Trophoblast cell (in vitro differentiated cells and primary cell): ENCODE measurements around the gene RASSF10.
A peak's percentile ranks its signal among the peaks of the same experiment; 100 is the strongest.

Experiments used
- DNase-seq, 2 donors: peaks; one replicate each; pipeline ENCODE4 v3.0.0-alpha.2; 2016
- H2AFZ ChIP-seq: 2 replicates; pipeline ENCODE4 v1.6.1; 2013; ENCODE audit warnings: low read length, moderate library complexity, mild to moderate bottlenecking; ENCODE audit not compliant: insufficient read depth, poor library complexity
- H2AK5ac ChIP-seq: 2 replicates; pipeline ENCODE4 v1.6.1; 2013; ENCODE audit warnings: mild to moderate bottlenecking, low read length
- H2BK120ac ChIP-seq: 2 replicates; pipeline ENCODE4 v1.6.1; 2013; ENCODE audit warnings: low read length, mild to moderate bottlenecking, moderate library complexity; ENCODE audit not compliant: insufficient read depth, poor library complexity
- H2BK12ac ChIP-seq: 2 replicates; pipeline ENCODE4 v1.6.1; 2013; ENCODE audit warnings: mild to moderate bottlenecking, low read length, moderate library complexity
- H2BK5ac ChIP-seq: 2 replicates; pipeline ENCODE4 v1.6.1; 2013; ENCODE audit warnings: low read length, low read depth, moderate library complexity, mild to moderate bottlenecking; ENCODE audit not compliant: poor library complexity
- H3K14ac ChIP-seq: 2 replicates; pipeline ENCODE4 v1.6.1; 2013; ENCODE audit warnings: mild to moderate bottlenecking, low read length
- H3K18ac ChIP-seq: 2 replicates; pipeline ENCODE4 v1.6.1; 2013; ENCODE audit warnings: mild to moderate bottlenecking, low read length
- H3K23ac ChIP-seq: 2 replicates; pipeline ENCODE4 v1.6.1; 2013; ENCODE audit warnings: low read length
- H3K27ac ChIP-seq: 2 replicates; pipeline ENCODE4 v1.5.1; 2013; ENCODE audit warnings: low read depth, mild to moderate bottlenecking, inconsistent platforms, low read length, moderate library complexity
- H3K27me3 ChIP-seq: 2 replicates; pipeline ENCODE4 v1.6.1; 2013; ENCODE audit warnings: inconsistent platforms, mild to moderate bottlenecking, low read length, moderate library complexity; ENCODE audit not compliant: insufficient read depth
- H3K36me3 ChIP-seq, 2 experiments: 1 replicate in 1 of 2; 2 replicates in 1 of 2; pipeline ENCODE4 v1.6.1; 2013; ENCODE audit warnings: low read length in 2 of 2, mild to moderate bottlenecking in 2 of 2, moderate library complexity in 1 of 2; ENCODE audit not compliant: insufficient read depth in 2 of 2, control insufficient read depth in 1 of 2
- H3K4ac ChIP-seq: 2 replicates; pipeline ENCODE4 v1.6.1; 2013; ENCODE audit warnings: low read depth, mild to moderate bottlenecking, low read length, moderate library complexity
- H3K4me1 ChIP-seq, 2 experiments: 1 replicate in 1 of 2; 2 replicates in 1 of 2; pipeline ENCODE4 v1.6.1; 2013; ENCODE audit warnings: low read length in 2 of 2, mild to moderate bottlenecking in 2 of 2, moderate library complexity in 1 of 2; ENCODE audit not compliant: insufficient read depth in 2 of 2, control insufficient read depth in 1 of 2
- H3K4me2 ChIP-seq: 2 replicates; pipeline ENCODE4 v1.6.1; 2013; ENCODE audit warnings: inconsistent platforms, mild to moderate bottlenecking, low read length, moderate library complexity
- H3K4me3 ChIP-seq: 2 replicates; pipeline ENCODE4 v1.5.1; 2013; ENCODE audit warnings: mild to moderate bottlenecking, low read depth, low read length, inconsistent platforms
- H3K79me1 ChIP-seq: one replicate; pipeline ENCODE4 v1.6.1; 2013; ENCODE audit warnings: low read length
- H3K79me2 ChIP-seq: 2 replicates; pipeline ENCODE4 v1.6.1; 2013; ENCODE audit warnings: low read length, mild to moderate bottlenecking; ENCODE audit not compliant: control insufficient read depth, insufficient read depth, poor library complexity
- H3K9ac ChIP-seq: 2 replicates; pipeline ENCODE4 v1.6.1; 2013; ENCODE audit warnings: mild to moderate bottlenecking, low read length
- H3K9me3 ChIP-seq: 2 replicates; pipeline ENCODE4 v1.6.1; 2013; ENCODE audit warnings: low read depth, mild to moderate bottlenecking, control low read depth, inconsistent platforms, low read length; ENCODE audit not compliant: insufficient read depth
- H4K12ac ChIP-seq: 2 replicates; pipeline ENCODE4 v1.6.1; 2013; ENCODE audit warnings: low read depth, mild to moderate bottlenecking, low read length, moderate library complexity
- H4K8ac ChIP-seq: 2 replicates; pipeline ENCODE4 v1.6.1; 2013; ENCODE audit warnings: low read depth, mild to moderate bottlenecking, low read length, moderate library complexity
- H4K91ac ChIP-seq: one replicate; pipeline ENCODE4 v1.6.1; 2013; ENCODE audit warnings: low read depth, mild to moderate bottlenecking, low read length, moderate library complexity
- WGBS: extraction: QIAGEN DNeasy Blood & Tissue Kit; methylation state at CpG from one replicate; pipeline ENCODE4 v1.1.7; 2013; ENCODE audit warnings: missing lambda C conversion rate; ENCODE audit not compliant: insufficient read length, insufficient coverage; ENCODE audit errors: extremely low coverage; 5-methylcytosine and 5-hydroxymethylcytosine counted together

The RASSF10 gene

GRCh38 chr11:12963792-12964536 is 45.2 kb upstream of the RASSF10 start:
- no peak overlapping the region for H3K14ac ChIP-seq
- H3K4me2 ChIP-seq: no peak overlapping the region
- H3K23ac ChIP-seq: no peak overlapping the region
- no peak overlapping the region for H3K4ac ChIP-seq
- H3K36me3 ChIP-seq: no peaks in the 10 kb centered on the region
- H2BK5ac ChIP-seq: no peak overlapping the region
- H2AK5ac ChIP-seq: no peak overlapping the region
- H2BK12ac ChIP-seq: no peak overlapping the region
- no peaks in the 10 kb centered on the region for H3K79me1 ChIP-seq
- no peak overlapping the region for H4K12ac ChIP-seq
- no peak overlapping the region for H4K8ac ChIP-seq
- no peak overlapping the region for H3K9ac ChIP-seq
- no peak overlapping the region for H2AFZ ChIP-seq
- H3K4me1 ChIP-seq: peaks cover 0 to 5% of the 10 kb centered on the region in 2 experiments
- no peaks in the 10 kb centered on the region for H3K79me2 ChIP-seq
- H3K18ac ChIP-seq: no peak overlapping the region
- no peaks in the 10 kb centered on the region for H3K9me3 ChIP-seq
- H3K27me3 ChIP-seq: no peaks in the 10 kb centered on the region
- H4K91ac ChIP-seq: no peak overlapping the region
- peak; percentile 51 to 87 for DNase-seq
- H2BK120ac ChIP-seq: no peak overlapping the region
- WGBS: no CpG with 5 or more reads among the region's 13 CpGs
- H3K4me3 ChIP-seq: no peak overlapping the region
- no peak overlapping the region for H3K27ac ChIP-seq

- no peaks in the 10 kb centered on the region for H3K27me3 ChIP-seq
- no peak overlapping the region for H3K14ac ChIP-seq
- no peak overlapping the region for H3K4me2 ChIP-seq
- no peaks in the 10 kb centered on the region for H3K36me3 ChIP-seq
- H3K27ac ChIP-seq: no peak overlapping the region
- no peak for DNase-seq
- peak overlapping the region; percentile 16 for H3K18ac ChIP-seq
- no peak overlapping the region for H3K4ac ChIP-seq
- H3K9me3 ChIP-seq: no peaks in the 10 kb centered on the region
- peaks cover 2 to 5% of the 10 kb centered on the region in 2 experiments for H3K4me1 ChIP-seq
- H2AK5ac ChIP-seq: no peak overlapping the region
- no peak overlapping the region for H4K8ac ChIP-seq
- H3K9ac ChIP-seq: no peak overlapping the region
- peak overlapping the region; percentile 33 for H2BK12ac ChIP-seq
- no peak overlapping the region for H2BK5ac ChIP-seq
- no peak overlapping the region for H2BK120ac ChIP-seq
- no peaks in the 10 kb centered on the region for H3K79me1 ChIP-seq
- H4K12ac ChIP-seq: no peak overlapping the region
- H2AFZ ChIP-seq: no peak overlapping the region
- no CpG with 5 or more reads among the region's 7 CpGs for WGBS
- no peak overlapping the region for H3K23ac ChIP-seq
- peak overlapping the region; percentile 1 for H4K91ac ChIP-seq
- no peaks in the 10 kb centered on the region for H3K79me2 ChIP-seq
- H3K4me3 ChIP-seq: no peak overlapping the region
Observed at GRCh38 chr11:12964650-12965049, 44.5 kb upstream of the RASSF10 start.

GRCh38 chr11:12966002-12966401 is 43.1 kb upstream of the RASSF10 start:
- H2BK120ac ChIP-seq: no peak overlapping the region
- WGBS: no CpG with 5 or more reads among the region's 5 CpGs
- no peak overlapping the region for H3K27ac ChIP-seq
- H3K23ac ChIP-seq: no peak overlapping the region
- H3K14ac ChIP-seq: no peak overlapping the region
- H3K4me1 ChIP-seq: peaks cover 2 to 5% of the 10 kb centered on the region in 2 experiments
- no peaks in the 10 kb centered on the region for H3K36me3 ChIP-seq
- H4K12ac ChIP-seq: no peak overlapping the region
- H3K27me3 ChIP-seq: no peaks in the 10 kb centered on the region
- no peak overlapping the region for H2AK5ac ChIP-seq
- H2BK12ac ChIP-seq: no peak overlapping the region
- no peaks in the 10 kb centered on the region for H3K79me2 ChIP-seq
- H3K4ac ChIP-seq: no peak overlapping the region
- H4K8ac ChIP-seq: no peak overlapping the region
- H2BK5ac ChIP-seq: no peak overlapping the region
- no peak overlapping the region for H3K18ac ChIP-seq
- H2AFZ ChIP-seq: no peak overlapping the region
- no peak overlapping the region for H4K91ac ChIP-seq
- H3K4me2 ChIP-seq: no peak overlapping the region
- no peak for DNase-seq
- H3K4me3 ChIP-seq: no peak overlapping the region
- H3K9me3 ChIP-seq: no peaks in the 10 kb centered on the region
- H3K79me1 ChIP-seq: no peaks in the 10 kb centered on the region
- no peak overlapping the region for H3K9ac ChIP-seq

GRCh38 chr11:12968101-12968500 is 41.0 kb upstream of the RASSF10 start:
- Histone ChIP-seq H3K18ac (no peak overlapping the region), H3K36me3 (no peaks in the 10 kb centered on the region), H2BK5ac (no peak overlapping the region), H4K12ac (no peak overlapping the region), H3K79me1 (no peaks in the 10 kb centered on the region), H2AFZ (no peak overlapping the region), H3K23ac (no peak overlapping the region), H3K27me3 (no peaks in the 10 kb centered on the region), H3K27ac (no peak overlapping the region), H3K79me2 (no peaks in the 10 kb centered on the region), H3K9ac (no peak overlapping the region), H2AK5ac (no peak overlapping the region), H2BK120ac (no peak overlapping the region), H2BK12ac (no peak overlapping the region), H3K4ac (no peak overlapping the region), H3K4me1 (peaks cover 2 to 5% of the 10 kb centered on the region in 2 experiments), H4K91ac (no peak overlapping the region), H3K4me2 (no peak overlapping the region), H3K4me3 (no peak overlapping the region), H4K8ac (no peak overlapping the region), H3K9me3 (no peaks in the 10 kb centered on the region), H3K14ac (no peak overlapping the region)
- no CpG with 5 or more reads among the region's 1 CpG for WGBS
- DNase-seq: peak in 1 of 2 donors; percentile 69
